Measurements from ENCODE around the gene SLC28A1. TPM values are rescaled to one million over a fixed set of nuclear protein-coding genes. Genes with fewer than 3 reads are reported as not detected.

The SLC28A1 gene
- polyA plus RNA-seq, 1 of the 3 experiments (the other 2 are of a cell fraction): not detected

DNA sequence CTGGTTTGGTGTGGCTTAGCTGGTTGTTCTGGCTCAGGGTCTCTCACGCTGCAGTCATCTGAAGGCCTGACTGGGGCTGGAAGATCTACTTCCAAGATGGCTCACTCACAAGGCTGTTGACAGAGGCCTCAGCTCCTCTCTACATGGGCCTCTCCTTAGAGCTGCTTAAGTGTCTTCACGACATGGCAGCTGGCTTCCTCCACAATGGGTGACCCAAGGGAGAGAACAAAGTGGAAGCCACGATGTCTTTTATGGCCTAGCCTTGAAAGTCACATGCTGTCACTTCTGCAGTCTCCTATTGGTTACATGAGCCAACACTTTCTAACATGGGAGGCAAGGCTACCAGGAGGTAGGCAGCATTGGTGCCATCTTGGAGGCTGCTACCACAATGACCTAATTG is 83.8 kb downstream of the SLC28A1 start:
- DNase-seq: no peak
- Histone ChIP-seq H3K4me3 (ENCODE audit: low read depth in 2 of 2, low read length in 1 of 2) (no peak overlapping the region), H3K9me3 (no peaks in the 10 kb centered on the region), H4K20me1 (ENCODE audit: insufficient read depth) (no peaks in the 10 kb centered on the region), H3K9ac (no peak overlapping the region), H3K4me1 (ENCODE audit: control insufficient read depth in 1 of 2, insufficient read depth in 2 of 2, low read depth in 1 of 2, low read length in 1 of 2) (no peaks in the 10 kb centered on the region; a peak in 1 of 4 replicates), H3K79me2 (ENCODE audit: insufficient read depth) (no peaks in the 10 kb centered on the region), H3K36me3 (replicated peaks in 1 of 2; ENCODE audit: control insufficient read depth in 1 of 2, insufficient read depth in 2 of 2, low read length in 1 of 2) (no peaks in the 10 kb centered on the region), H3F3A (replicated peaks; ENCODE audit: insufficient read depth) (no peaks in the 10 kb centered on the region), H2AFZ (ENCODE audit: low read depth) (no peak overlapping the region), H3K27me3 (ENCODE audit: insufficient read depth) (no peaks in the 10 kb centered on the region), H3K9me2 (no peaks in the 10 kb centered on the region), H3K4me2 (no peak overlapping the region), H3K27ac (ENCODE audit: low read depth in 2 of 2, low read length in 1 of 2) (no peak overlapping the region)
- 64% methylated on average over 3 of the region's 3 CpGs for WGBS (ENCODE audit: low lambda C conversion rate)
- CTCF ChIA-PET: no interaction called here
- no peak for TF ChIP-seq MEF2A (IDR thresholded peaks at IDR 0.05; ENCODE audit: borderline replicate concordance, low read depth)
- TF ChIP-seq FOSL2 (IDR thresholded peaks at IDR 0.05; ENCODE audit: borderline replicate concordance, low read depth): no peak
- TF ChIP-seq MXI1 (IDR thresholded peaks at IDR 0.05; ENCODE audit: low read depth, low read length): no peak
- no peak for TF ChIP-seq TAF1 (IDR thresholded peaks at IDR 0.05; ENCODE audit: borderline replicate concordance, low read depth, low read length)
- TF ChIP-seq, protein P1, sequence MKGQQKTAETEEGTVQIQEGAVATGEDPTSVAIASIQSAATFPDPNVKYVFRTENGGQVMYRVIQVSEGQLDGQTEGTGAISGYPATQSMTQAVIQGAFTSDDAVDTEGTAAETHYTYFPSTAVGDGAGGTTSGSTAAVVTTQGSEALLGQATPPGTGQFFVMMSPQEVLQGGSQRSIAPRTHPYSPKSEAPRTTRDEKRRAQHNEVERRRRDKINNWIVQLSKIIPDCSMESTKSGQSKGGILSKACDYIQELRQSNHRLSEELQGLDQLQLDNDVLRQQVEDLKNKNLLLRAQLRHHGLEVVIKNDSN (IDR thresholded peaks at IDR 0.05; ENCODE audit: borderline replicate concordance, low read depth): no peak
- no peak for TF ChIP-seq RFX5 (IDR thresholded peaks at IDR 0.05; ENCODE audit: low read length)
- TF ChIP-seq JUND (IDR thresholded peaks at IDR 0.05): no peak
- TF ChIP-seq, protein P2, sequence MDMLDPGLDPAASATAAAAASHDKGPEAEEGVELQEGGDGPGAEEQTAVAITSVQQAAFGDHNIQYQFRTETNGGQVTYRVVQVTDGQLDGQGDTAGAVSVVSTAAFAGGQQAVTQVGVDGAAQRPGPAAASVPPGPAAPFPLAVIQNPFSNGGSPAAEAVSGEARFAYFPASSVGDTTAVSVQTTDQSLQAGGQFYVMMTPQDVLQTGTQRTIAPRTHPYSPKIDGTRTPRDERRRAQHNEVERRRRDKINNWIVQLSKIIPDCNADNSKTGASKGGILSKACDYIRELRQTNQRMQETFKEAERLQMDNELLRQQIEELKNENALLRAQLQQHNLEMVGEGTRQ (IDR thresholded peaks at IDR 0.05; ENCODE audit: borderline replicate concordance, low read depth, low read length): no peak
- no peak for TF ChIP-seq CHD2 (IDR thresholded peaks at IDR 0.05; ENCODE audit: low read length, partially characterized antibody)
- TF ChIP-seq, protein P3, sequence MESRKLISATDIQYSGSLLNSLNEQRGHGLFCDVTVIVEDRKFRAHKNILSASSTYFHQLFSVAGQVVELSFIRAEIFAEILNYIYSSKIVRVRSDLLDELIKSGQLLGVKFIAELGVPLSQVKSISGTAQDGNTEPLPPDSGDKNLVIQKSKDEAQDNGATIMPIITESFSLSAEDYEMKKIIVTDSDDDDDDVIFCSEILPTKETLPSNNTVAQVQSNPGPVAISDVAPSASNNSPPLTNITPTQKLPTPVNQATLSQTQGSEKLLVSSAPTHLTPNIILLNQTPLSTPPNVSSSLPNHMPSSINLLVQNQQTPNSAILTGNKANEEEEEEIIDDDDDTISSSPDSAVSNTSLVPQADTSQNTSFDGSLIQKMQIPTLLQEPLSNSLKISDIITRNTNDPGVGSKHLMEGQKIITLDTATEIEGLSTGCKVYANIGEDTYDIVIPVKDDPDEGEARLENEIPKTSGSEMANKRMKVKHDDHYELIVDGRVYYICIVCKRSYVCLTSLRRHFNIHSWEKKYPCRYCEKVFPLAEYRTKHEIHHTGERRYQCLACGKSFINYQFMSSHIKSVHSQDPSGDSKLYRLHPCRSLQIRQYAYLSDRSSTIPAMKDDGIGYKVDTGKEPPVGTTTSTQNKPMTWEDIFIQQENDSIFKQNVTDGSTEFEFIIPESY (IDR thresholded peaks at IDR 0.05; ENCODE audit: borderline replicate concordance, low read depth): no peak
- TF ChIP-seq RCOR1 (IDR thresholded peaks at IDR 0.05; ENCODE audit: low read length): no peak
- TF ChIP-seq YY1 (IDR thresholded peaks at IDR 0.05; ENCODE audit: low read depth): no peak
- TF ChIP-seq SMC3 (IDR thresholded peaks at IDR 0.05; ENCODE audit: low read depth, low read length): no peak
- TF ChIP-seq, protein P4, sequence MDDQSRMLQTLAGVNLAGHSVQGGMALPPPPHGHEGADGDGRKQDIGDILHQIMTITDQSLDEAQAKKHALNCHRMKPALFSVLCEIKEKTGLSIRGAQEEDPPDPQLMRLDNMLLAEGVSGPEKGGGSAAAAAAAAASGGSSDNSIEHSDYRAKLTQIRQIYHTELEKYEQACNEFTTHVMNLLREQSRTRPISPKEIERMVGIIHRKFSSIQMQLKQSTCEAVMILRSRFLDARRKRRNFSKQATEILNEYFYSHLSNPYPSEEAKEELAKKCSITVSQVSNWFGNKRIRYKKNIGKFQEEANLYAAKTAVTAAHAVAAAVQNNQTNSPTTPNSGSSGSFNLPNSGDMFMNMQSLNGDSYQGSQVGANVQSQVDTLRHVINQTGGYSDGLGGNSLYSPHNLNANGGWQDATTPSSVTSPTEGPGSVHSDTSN (IDR thresholded peaks at IDR 0.05): no peak
- TF ChIP-seq, protein P5, sequence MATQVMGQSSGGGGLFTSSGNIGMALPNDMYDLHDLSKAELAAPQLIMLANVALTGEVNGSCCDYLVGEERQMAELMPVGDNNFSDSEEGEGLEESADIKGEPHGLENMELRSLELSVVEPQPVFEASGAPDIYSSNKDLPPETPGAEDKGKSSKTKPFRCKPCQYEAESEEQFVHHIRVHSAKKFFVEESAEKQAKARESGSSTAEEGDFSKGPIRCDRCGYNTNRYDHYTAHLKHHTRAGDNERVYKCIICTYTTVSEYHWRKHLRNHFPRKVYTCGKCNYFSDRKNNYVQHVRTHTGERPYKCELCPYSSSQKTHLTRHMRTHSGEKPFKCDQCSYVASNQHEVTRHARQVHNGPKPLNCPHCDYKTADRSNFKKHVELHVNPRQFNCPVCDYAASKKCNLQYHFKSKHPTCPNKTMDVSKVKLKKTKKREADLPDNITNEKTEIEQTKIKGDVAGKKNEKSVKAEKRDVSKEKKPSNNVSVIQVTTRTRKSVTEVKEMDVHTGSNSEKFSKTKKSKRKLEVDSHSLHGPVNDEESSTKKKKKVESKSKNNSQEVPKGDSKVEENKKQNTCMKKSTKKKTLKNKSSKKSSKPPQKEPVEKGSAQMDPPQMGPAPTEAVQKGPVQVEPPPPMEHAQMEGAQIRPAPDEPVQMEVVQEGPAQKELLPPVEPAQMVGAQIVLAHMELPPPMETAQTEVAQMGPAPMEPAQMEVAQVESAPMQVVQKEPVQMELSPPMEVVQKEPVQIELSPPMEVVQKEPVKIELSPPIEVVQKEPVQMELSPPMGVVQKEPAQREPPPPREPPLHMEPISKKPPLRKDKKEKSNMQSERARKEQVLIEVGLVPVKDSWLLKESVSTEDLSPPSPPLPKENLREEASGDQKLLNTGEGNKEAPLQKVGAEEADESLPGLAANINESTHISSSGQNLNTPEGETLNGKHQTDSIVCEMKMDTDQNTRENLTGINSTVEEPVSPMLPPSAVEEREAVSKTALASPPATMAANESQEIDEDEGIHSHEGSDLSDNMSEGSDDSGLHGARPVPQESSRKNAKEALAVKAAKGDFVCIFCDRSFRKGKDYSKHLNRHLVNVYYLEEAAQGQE (IDR thresholded peaks at IDR 0.05; ENCODE audit: low read depth, low read length): no peak
- POLR2A ChIA-PET: no interaction called here

All from SK-N-SH (cell line).